ENCODE results near the gene CTTNBP2.

CTTNBP2 gene

DNA sequence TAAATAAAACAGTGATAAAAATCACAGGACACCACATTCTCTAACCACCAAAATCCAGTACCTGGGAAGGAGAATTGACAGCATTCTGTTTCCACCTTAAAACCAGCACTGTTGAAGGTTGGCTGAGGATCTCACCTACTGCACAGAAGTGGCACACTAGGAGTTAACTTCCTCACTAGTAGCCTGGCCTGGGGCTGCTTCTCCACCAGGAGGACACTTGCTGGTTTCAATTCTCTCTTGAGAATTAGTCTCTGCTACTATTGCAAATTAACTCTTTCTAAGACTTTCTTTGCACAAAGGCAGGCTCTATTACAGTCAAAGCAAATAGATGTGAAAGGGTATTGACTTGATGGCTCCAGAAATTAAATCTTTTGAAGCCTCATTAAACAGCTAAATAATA is 2.3 kb upstream of the CTTNBP2 start (continued):
- TF ChIP-seq ZIC2 (tag by site-specific recombination; IDR thresholded peaks at IDR 0.05) (no peak), ZNF114 (tag by site-specific recombination; IDR thresholded peaks at IDR 0.05) (no peak), ZNF514 (tag by site-specific recombination; IDR thresholded peaks at IDR 0.05) (no peak), ZNF155 (tag by site-specific recombination; IDR thresholded peaks at IDR 0.05) (no peak)
- TF ChIP-seq, protein P1, sequence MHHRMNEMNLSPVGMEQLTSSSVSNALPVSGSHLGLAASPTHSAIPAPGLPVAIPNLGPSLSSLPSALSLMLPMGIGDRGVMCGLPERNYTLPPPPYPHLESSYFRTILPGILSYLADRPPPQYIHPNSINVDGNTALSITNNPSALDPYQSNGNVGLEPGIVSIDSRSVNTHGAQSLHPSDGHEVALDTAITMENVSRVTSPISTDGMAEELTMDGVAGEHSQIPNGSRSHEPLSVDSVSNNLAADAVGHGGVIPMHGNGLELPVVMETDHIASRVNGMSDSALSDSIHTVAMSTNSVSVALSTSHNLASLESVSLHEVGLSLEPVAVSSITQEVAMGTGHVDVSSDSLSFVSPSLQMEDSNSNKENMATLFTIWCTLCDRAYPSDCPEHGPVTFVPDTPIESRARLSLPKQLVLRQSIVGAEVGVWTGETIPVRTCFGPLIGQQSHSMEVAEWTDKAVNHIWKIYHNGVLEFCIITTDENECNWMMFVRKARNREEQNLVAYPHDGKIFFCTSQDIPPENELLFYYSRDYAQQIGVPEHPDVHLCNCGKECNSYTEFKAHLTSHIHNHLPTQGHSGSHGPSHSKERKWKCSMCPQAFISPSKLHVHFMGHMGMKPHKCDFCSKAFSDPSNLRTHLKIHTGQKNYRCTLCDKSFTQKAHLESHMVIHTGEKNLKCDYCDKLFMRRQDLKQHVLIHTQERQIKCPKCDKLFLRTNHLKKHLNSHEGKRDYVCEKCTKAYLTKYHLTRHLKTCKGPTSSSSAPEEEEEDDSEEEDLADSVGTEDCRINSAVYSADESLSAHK (tag by site-specific recombination; IDR thresholded peaks at IDR 0.05), result no peak

DNA sequence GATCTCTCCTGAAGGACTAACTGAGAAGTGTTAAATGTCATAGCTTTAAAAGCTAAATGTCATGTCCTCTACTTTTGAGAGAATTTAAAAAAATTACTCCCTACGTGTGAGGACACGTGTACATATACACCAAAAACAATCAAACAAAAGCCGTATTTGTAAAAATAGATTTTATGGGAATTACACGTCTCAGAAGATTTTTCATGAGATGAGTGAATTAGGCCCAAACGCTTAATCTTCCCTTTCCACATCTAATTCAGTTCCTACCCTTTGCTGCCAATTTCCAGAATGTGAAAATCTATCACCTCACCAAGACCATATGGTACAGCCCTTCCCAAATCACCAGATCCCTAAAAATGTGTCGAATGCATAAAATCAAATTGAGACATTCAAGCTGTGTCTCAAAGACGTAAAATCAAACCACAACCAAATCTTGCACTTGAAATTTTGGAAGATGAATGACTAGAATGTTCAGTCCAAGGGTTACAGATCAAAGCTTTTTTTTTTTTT is 1.0 kb upstream of the CTTNBP2 start:
- CTCF ChIA-PET, result interaction anchor here (0.6 to 1.5 kb wide), 3 partner anchors 123 to 431 kb away, joined by 3 to 7 read pairs (median 4); no protein-coding TSS in a partner anchor
- Histone ChIP-seq H3K4me3 (ENCODE audit: low read depth, low read length) (no peak overlapping the region), H3K9me3 (ENCODE audit: control insufficient read depth, insufficient read depth, low read depth, low read length) (no peaks in the 10 kb centered on the region), H3K27ac (ENCODE audit: extremely low read depth, low read depth, low read length) (no peak overlapping the region), H3K4me1 (ENCODE audit: control insufficient read depth, insufficient read depth, low read length) (peaks cover 14% of the 10 kb centered on the region), H3K36me3 (ENCODE audit: control insufficient read depth in 2 of 2, insufficient read depth in 1 of 2, low read length in 2 of 2) (no peaks in the 10 kb centered on the region)
- POLR2A ChIA-PET, result interaction anchor here (0.5 to 0.8 kb wide), 2 partner anchors 9 to 32 kb away, joined by 4 to 5 read pairs; no protein-coding TSS in a partner anchor
- TF ChIP-seq FEZF1 (tag by site-specific recombination; IDR thresholded peaks at IDR 0.05), result no peak
- TF ChIP-seq, protein P2, sequence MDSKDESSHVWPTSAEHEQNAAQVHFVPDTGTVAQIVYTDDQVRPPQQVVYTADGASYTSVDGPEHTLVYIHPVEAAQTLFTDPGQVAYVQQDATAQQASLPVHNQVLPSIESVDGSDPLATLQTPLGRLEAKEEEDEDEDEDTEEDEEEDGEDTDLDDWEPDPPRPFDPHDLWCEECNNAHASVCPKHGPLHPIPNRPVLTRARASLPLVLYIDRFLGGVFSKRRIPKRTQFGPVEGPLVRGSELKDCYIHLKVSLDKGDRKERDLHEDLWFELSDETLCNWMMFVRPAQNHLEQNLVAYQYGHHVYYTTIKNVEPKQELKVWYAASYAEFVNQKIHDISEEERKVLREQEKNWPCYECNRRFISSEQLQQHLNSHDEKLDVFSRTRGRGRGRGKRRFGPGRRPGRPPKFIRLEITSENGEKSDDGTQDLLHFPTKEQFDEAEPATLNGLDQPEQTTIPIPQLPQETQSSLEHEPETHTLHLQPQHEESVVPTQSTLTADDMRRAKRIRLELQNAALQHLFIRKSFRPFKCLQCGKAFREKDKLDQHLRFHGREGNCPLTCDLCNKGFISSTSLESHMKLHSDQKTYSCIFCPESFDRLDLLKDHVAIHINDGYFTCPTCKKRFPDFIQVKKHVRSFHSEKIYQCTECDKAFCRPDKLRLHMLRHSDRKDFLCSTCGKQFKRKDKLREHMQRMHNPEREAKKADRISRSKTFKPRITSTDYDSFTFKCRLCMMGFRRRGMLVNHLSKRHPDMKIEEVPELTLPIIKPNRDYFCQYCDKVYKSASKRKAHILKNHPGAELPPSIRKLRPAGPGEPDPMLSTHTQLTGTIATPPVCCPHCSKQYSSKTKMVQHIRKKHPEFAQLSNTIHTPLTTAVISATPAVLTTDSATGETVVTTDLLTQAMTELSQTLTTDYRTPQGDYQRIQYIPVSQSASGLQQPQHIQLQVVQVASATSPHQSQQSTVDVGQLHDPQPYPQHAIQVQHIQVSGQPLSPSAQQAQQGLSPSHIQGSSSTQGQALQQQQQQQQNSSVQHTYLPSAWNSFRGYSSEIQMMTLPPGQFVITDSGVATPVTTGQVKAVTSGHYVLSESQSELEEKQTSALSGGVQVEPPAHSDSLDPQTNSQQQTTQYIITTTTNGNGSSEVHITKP (tag by site-specific recombination; IDR thresholded peaks at IDR 0.05), result peak; percentile 33
- TF ChIP-seq, protein P3, sequence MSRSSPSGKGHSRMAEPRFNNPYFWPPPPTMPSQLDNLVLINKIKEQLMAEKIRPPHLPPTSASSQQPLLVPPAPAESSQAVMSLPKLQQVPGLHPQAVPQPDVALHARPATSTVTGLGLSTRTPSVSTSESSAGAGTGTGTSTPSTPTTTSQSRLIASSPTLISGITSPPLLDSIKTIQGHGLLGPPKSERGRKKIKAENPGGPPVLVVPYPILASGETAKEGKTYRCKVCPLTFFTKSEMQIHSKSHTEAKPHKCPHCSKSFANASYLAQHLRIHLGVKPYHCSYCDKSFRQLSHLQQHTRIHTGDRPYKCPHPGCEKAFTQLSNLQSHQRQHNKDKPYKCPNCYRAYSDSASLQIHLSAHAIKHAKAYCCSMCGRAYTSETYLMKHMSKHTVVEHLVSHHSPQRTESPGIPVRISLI (tag by site-specific recombination; IDR thresholded peaks at IDR 0.05), result 0 out of 2 replicates have a peak, but pooled peaks have one; percentile 43

DNA sequence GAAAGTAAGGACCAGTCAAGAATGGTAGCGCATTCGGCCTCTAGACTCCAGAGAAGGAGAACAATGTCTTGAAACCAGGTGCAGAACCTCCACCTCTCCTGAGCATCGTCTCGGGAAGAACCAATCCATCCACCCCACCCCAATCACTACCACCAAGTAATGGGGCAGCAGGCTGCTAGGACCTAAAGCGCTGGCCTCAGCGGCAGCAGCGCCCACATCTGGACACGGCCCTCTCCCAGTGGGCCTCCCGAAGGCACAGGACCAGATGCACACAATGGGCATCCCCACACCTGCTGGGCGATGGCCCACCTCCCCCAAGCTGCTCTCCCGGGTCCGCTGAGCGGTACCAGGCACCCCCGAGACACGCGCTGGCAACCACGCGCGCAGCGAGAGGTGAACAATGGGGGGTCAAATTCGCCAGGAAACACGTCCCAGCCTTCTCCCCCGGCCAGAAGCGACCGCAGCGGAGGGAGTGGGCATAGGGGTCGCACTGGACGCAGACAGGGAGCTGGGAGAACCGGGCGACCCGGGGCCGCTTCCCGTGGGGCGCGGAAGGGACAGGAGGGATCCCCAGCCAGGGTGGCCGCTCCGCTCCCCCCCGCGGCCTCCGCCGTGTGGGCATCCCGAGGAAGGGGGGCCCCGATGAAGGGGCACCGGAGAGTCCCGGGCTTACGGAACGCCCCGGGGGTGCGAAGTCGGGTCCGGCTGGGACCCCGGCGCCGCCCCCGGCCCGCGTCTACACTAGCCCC is 506 bp downstream of the CTTNBP2 start:
- no peaks in the 10 kb centered on the region for H3K36me3 ChIP-seq (ENCODE audit: control insufficient read depth in 2 of 2, insufficient read depth in 1 of 2, low read length in 2 of 2)
- H3K27ac ChIP-seq (ENCODE audit: extremely low read depth, low read depth, low read length), result peak overlapping the region; percentile 85; the same call in 1 of the 2 replicates
- H3K4me1 ChIP-seq (ENCODE audit: control insufficient read depth, insufficient read depth, low read length), result peaks cover 14% of the 10 kb centered on the region
- H3K9me3 ChIP-seq (ENCODE audit: control insufficient read depth, insufficient read depth, low read depth, low read length), result no peaks in the 10 kb centered on the region
- ChIA-PET CTCF (interaction anchor here (0.5 to 1.5 kb wide), 7 partner anchors 43 to 342 kb away, joined by 3 to 6 read pairs (median 4); no protein-coding TSS in a partner anchor), POLR2A (no interaction called here)
- peak overlapping the region; percentile 76 for H3K4me3 ChIP-seq (ENCODE audit: low read depth, low read length)
- TF ChIP-seq ZNF221 (tag by site-specific recombination; IDR thresholded peaks at IDR 0.05; ENCODE audit: borderline replicate concordance), result no peak
- TF ChIP-seq, protein P4, sequence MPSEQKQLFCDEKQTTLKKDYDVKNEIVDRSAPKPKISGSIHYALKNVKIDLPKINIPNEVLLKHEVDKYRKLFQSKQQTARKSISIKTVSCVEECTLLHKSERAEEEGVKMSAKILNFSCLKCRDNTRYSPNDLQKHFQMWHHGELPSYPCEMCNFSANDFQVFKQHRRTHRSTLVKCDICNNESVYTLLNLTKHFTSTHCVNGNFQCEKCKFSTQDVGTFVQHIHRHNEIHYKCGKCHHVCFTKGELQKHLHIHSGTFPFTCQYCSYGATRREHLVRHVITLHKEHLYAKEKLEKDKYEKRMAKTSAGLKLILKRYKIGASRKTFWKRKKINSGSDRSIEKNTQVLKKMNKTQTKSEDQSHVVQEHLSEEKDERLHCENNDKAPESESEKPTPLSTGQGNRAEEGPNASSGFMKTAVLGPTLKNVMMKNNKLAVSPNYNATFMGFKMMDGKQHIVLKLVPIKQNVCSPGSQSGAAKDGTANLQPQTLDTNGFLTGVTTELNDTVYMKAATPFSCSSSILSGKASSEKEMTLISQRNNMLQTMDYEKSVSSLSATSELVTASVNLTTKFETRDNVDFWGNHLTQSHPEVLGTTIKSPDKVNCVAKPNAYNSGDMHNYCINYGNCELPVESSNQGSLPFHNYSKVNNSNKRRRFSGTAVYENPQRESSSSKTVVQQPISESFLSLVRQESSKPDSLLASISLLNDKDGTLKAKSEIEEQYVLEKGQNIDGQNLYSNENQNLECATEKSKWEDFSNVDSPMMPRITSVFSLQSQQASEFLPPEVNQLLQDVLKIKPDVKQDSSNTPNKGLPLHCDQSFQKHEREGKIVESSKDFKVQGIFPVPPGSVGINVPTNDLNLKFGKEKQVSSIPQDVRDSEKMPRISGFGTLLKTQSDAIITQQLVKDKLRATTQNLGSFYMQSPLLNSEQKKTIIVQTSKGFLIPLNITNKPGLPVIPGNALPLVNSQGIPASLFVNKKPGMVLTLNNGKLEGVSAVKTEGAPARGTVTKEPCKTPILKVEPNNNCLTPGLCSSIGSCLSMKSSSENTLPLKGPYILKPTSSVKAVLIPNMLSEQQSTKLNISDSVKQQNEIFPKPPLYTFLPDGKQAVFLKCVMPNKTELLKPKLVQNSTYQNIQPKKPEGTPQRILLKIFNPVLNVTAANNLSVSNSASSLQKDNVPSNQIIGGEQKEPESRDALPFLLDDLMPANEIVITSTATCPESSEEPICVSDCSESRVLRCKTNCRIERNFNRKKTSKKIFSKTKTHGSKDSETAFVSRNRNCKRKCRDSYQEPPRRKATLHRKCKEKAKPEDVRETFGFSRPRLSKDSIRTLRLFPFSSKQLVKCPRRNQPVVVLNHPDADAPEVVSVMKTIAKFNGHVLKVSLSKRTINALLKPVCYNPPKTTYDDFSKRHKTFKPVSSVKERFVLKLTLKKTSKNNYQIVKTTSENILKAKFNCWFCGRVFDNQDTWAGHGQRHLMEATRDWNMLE (tag by site-specific recombination; conservative IDR thresholded peaks at IDR 0.05; ENCODE audit: low read depth), result no peak
- TF ChIP-seq SP2 (tag by site-specific recombination; IDR thresholded peaks at IDR 0.05), result no peak
- TF ChIP-seq ZNF302 (tag by site-specific recombination; IDR thresholded peaks at IDR 0.05; ENCODE audit: low read depth), result no peak
- peak; percentile 38; the same call in 1 of the 2 replicates for TF ChIP-seq KLF16 (tag by site-specific recombination; IDR thresholded peaks at IDR 0.05)
- TF ChIP-seq YY2 (tag by site-specific recombination; IDR thresholded peaks at IDR 0.05), result no peak
- no peak for TF ChIP-seq ZNF623 (tag by site-specific recombination; IDR thresholded peaks at IDR 0.05)
- TF ChIP-seq, protein P5, sequence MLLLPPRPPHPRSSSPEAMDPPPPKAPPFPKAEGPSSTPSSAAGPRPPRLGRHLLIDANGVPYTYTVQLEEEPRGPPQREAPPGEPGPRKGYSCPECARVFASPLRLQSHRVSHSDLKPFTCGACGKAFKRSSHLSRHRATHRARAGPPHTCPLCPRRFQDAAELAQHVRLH (tag by site-specific recombination; IDR thresholded peaks at IDR 0.05), result no peak; the same call in 1 of the 2 replicates
